ENCODE measurements around the gene MYO7B. TPM values are rescaled to one million over a fixed set of nuclear protein-coding genes. Genes with fewer than 3 reads are reported as not detected.

Gene MYO7B
- total RNA-seq, 4 donors from 2014 or later = 2.3 to 13.0 (median 4.8) TPM

DNA sequence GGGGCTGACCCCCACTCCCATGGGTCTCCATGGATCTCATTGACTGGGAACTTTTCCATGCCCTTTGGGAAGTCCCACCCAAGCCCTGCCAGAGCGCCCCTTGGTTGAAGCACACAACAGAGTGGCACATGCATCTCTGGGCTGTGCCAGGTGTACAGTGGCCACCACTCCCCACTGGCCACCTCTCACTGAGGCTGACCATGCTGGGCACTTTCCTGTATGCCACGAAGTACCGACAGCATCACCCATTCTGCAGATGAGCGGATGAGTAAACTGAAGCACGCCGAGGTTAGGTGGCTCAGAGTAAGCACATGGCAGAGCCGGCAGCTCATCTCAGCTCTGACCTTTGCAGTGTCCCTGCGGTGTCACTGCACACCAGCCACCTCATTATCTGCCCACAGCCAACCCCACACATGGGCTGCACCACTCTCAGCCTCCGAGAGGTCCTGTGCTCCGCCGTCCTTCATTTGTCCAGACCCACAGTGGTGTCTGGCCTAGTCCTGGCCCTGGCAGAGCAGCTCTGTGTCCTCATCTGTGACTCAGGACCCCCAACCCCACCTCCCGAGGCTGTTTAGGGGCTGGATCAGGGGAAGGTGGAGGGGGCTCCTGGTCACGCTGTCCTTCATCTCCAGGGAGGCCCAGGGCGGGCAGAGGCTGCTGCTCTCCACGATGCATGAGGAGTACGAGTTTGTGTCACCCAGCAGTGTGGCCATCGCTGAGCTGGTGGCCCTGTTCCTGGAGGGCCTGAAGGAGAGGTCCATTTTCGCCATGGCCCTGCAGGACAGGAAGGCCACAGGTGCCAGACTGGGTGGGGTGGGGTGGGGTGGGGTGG lies 92.5 kb downstream of the MYO7B start:
- H3K4me3 ChIP-seq (ENCODE audit: low read depth, poor library complexity, severe bottlenecking) = no peak overlapping the region
- 89 to 91% methylated on average over 14 to 15 of the region's 18 CpGs for WGBS, 2 donors
- TF ChIP-seq, protein P1, sequence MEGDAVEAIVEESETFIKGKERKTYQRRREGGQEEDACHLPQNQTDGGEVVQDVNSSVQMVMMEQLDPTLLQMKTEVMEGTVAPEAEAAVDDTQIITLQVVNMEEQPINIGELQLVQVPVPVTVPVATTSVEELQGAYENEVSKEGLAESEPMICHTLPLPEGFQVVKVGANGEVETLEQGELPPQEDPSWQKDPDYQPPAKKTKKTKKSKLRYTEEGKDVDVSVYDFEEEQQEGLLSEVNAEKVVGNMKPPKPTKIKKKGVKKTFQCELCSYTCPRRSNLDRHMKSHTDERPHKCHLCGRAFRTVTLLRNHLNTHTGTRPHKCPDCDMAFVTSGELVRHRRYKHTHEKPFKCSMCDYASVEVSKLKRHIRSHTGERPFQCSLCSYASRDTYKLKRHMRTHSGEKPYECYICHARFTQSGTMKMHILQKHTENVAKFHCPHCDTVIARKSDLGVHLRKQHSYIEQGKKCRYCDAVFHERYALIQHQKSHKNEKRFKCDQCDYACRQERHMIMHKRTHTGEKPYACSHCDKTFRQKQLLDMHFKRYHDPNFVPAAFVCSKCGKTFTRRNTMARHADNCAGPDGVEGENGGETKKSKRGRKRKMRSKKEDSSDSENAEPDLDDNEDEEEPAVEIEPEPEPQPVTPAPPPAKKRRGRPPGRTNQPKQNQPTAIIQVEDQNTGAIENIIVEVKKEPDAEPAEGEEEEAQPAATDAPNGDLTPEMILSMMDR (IDR thresholded peaks at IDR 0.05) = no peak
- TF ChIP-seq POLR2A (IDR thresholded peaks at IDR 0.05) = no peak
- intact Hi-C loops (cut with DNase I; ENCODE audit: low total_unique reads) = no loop called here
- no peak for DNase-seq (ENCODE audit: low spot score in 2 of 2)

DNA sequence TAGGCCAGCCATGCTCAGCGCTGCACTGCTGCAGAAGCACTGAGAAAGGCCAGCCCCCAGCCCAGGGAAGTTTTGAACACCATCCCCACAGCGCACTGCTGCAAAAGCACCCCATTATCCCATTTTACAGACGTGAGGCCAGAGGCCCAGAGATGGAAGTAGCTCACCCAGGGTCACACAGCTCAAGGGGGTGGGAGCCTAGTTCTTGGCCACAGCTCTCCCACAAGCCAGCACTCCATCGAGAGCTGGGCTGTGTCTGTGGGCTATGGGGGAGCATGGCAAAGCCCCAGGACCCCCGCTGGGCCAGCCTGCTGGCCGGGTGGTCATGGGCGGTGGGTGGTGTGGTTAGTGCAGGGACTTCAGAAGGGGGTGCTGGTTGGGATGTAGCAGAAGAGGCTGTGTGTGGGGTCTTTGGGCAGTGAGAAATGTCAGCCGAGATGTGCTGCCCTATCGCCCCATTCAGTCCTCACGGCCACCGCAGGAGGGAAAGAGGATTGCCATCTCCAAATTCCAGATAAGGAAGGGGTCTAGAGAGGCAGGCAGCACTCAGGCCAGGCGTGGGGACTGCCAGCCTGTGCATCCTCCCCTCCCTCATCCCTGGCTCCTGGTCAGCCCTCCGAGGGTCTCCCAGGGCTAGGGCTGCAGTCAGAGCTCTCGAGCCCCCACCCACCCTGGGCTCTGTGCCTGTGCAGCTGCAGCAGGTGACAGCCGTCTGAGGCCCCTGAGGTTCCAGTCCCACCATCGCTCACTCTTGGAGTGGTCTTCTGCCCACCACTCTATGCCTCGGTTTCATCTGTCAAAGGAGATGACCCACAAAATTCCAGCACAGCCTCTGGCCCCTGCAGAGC lies 93.5 kb downstream of the MYO7B start:
- intact Hi-C loops (cut with DNase I; ENCODE audit: low total_unique reads) = no loop called here
- no peak for DNase-seq (ENCODE audit: low spot score in 2 of 2)
- H3K4me3 ChIP-seq (ENCODE audit: low read depth, poor library complexity, severe bottlenecking) = no peak overlapping the region
- TF ChIP-seq, protein P1 (IDR thresholded peaks at IDR 0.05) = no peak
- no peak for TF ChIP-seq POLR2A (IDR thresholded peaks at IDR 0.05)
- WGBS, 2 donors = 84 to 86% methylated on average over 16 to 17 of the region's 17 CpGs

DNA sequence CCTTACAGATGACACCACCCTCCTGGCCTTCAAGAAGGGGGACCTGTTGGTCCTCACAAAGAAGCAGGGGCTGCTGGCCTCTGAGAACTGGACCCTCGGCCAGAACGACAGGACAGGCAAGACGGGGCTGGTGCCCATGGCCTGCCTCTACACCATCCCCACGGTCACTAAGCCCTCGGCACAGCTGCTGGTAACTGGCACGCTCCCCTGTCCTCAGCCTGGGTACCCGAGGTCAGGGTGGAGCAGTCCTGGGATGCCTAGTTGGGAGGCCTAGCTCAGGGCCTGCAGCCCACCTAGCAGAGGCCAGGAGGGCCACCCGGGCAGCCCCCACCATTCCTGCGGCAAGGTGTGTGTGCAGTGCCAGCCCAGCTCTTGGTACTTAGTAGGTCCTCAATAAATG lies 94.2 kb downstream of the MYO7B start:
- no peak for DNase-seq (ENCODE audit: low spot score in 2 of 2)
- H3K4me3 ChIP-seq (ENCODE audit: low read depth, poor library complexity, severe bottlenecking) = no peak overlapping the region
- no peak for TF ChIP-seq POLR2A (IDR thresholded peaks at IDR 0.05)
- TF ChIP-seq, protein P1 (IDR thresholded peaks at IDR 0.05) = no peak
- 79 to 88% methylated on average over 4 to 9 of the region's 9 CpGs for WGBS, 2 donors
- intact Hi-C loops (cut with DNase I; ENCODE audit: low total_unique reads) = no loop called here

DNA sequence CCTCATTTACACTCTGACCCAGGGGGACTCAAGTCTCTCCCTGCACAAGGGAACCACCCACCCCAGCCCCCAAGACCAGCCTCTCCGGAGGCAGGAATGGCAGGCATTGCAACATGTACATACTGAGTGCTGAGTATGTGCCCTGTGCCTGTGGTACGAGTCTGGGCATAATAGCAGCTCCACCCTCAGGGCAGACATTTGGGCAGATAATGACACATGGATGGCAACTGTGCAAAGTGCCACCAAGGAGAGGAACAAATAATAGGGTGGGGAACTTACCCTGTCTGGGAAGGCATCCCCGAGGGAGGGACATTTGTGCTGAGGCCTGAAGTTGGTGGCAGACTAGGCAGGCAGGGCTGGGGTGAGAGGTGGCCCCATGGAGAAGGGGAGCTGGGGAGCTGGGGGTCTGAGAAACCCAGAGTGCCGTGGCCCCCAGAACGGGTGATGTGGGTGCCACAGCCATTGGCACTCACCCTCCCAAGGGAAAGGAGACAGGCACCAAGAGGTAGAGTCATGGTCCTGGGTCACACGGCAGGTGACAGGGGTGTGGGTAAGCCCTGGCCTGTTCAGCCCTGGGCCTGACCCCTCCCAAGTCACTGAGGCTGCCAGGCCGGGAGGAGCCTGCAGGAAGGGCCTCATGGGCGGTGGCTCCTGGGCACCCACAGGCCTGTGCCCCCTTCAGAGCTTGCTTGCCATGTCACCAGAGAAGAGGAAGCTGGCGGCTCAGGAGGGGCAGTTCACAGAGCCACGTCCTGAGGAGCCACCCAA lies 94.8 kb downstream of the MYO7B start:
- intact Hi-C loops (cut with DNase I; ENCODE audit: low total_unique reads) = no loop called here
- DNase-seq (ENCODE audit: low spot score in 2 of 2) = no peak
- 46 to 53% methylated on average over 6 to 10 of the region's 10 CpGs for WGBS, 2 donors
- TF ChIP-seq, protein P1 (IDR thresholded peaks at IDR 0.05) = no peak
- no peak for TF ChIP-seq POLR2A (IDR thresholded peaks at IDR 0.05)
- no peak overlapping the region for H3K4me3 ChIP-seq (ENCODE audit: low read depth, poor library complexity, severe bottlenecking)

DNA sequence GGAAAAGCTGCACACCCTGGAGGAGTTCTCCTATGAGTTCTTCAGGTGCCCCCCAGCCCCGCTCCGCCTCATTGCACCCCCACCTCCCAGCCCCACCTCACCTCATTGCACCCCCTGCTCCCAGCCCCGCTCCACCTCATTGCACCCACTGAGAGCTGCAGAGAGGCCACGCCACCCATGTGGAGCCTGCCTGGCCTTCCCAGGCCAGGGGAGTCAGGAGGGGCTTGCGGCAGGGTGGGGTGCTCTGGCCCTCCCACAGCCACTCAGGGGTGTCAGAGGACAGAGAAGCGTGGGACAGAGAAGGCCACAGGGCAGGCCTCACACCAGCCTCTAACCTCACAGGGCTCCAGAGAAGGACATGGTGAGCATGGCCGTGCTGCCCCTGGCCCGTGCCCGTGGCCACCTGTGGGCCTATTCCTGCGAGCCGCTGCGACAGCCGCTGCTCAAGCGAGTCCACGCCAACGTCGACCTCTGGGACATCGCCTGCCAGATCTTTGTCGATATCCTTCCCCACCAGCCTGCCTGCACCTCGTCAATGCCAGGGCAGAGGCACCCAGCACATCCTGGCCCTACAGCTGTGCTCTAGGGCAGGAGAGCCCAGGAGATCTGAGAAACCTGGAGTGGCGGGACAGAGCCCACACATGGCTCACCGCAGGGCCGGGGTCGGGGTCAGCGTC lies 95.5 kb downstream of the MYO7B start:
- WGBS, 2 donors = 86 to 90% methylated on average over 17 of the region's 25 CpGs
- TF ChIP-seq, protein P1 (IDR thresholded peaks at IDR 0.05) = no peak
- TF ChIP-seq POLR2A (IDR thresholded peaks at IDR 0.05) = no peak

More for the DNA sequence above, 95.5 kb downstream of the MYO7B start:
- no peak for DNase-seq (ENCODE audit: low spot score in 2 of 2)
- H3K4me3 ChIP-seq (ENCODE audit: low read depth, poor library complexity, severe bottlenecking) = no peak overlapping the region
- intact Hi-C loops (cut with DNase I; ENCODE audit: low total_unique reads) = no loop called here

Measured in lower leg skin (tissue), 4 donors.